Choroid plexus epithelial cell (primary cell): ENCODE results near the gene GPR45.

Experiments
- DNase-seq: peaks from one replicate; pipeline ENCODE4 v3.0.0-alpha.2; 2010; ENCODE audit warnings: low read depth
- H3K4me3 ChIP-seq: 2 replicates; pipeline ENCODE4 v1.5.1; 2011; ENCODE audit warnings: low read depth, mild to moderate bottlenecking, control low read depth, low read length, moderate library complexity
- CTCF ChIP-seq: conservative IDR thresholded peaks from 2 replicates; pipeline ENCODE4 v1.5.1; 2011; ENCODE audit warnings: low read depth, mild to moderate bottlenecking, control low read depth, inconsistent platforms, low read length, moderate library complexity

The GPR45 gene

DNA sequence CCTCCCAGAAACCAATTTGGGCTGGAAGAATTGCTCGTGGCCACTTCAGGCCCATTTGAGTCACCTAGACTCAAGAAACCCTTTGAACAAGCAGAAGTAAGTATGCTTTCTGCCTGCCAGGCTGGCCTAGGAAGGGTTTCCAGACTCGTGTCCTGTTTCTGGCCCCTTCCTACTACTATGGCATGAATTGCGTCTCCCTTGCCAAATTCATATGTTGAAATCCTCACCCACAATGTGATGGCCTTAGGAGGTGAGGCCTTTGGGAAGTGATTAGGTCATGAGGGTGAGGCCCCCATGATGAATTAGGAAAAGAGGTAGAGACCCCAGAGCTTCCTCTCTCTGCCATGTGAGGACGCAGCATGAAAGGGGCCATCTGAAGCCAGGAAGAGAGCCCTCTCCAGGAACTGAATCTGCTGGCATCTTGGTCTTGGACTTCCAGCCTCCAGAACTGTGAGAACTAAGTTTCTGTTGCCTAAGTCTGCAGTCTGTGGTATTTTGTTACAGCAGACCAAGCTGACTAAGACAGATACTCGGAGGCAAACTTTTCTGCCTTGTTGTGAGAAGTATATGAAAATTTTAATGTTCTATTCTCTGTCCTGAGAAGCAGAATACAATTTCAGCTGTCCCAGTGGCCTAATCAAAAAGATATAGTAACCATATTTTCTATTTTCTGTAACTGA, 13.1 kb downstream of the GPR45 start:
- no peak for DNase-seq
- no peak for TF ChIP-seq CTCF
- no peak overlapping the region for H3K4me3 ChIP-seq

DNA sequence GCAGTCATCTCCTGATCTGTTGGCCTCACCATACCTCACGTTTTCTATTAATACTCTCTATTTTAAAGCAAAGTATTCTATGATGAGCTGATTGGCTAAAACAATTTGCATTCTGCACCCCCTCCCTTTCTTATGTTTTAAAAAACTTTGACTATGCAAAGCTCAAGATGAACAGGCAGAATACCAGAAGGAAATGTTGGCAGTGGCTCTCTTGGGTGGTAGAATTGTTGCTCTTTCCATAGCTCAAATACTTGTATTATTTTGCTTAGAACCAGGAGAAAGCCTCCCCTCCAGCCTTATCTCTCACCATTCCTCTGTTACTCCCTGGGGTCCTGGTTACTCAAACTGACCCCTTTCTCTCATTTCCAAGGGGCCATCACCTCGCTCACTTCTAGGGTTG, 14.4 kb downstream of the GPR45 start:
- DNase-seq: no peak

GRCh38 chr2:105256431-105257047, 15.0 kb downstream of the GPR45 start:
- H3K4me3 ChIP-seq: no peak overlapping the region
- DNase-seq: no peak
- no peak for TF ChIP-seq CTCF

More for the DNA sequence above, 14.4 kb downstream of the GPR45 start:
- no peak for TF ChIP-seq CTCF
- no peak overlapping the region for H3K4me3 ChIP-seq

GRCh38 chr2:105257981-105258380, 16.4 kb downstream of the GPR45 start:
- no peak overlapping the region for H3K4me3 ChIP-seq
- no peak for TF ChIP-seq CTCF
- no peak for DNase-seq

DNA sequence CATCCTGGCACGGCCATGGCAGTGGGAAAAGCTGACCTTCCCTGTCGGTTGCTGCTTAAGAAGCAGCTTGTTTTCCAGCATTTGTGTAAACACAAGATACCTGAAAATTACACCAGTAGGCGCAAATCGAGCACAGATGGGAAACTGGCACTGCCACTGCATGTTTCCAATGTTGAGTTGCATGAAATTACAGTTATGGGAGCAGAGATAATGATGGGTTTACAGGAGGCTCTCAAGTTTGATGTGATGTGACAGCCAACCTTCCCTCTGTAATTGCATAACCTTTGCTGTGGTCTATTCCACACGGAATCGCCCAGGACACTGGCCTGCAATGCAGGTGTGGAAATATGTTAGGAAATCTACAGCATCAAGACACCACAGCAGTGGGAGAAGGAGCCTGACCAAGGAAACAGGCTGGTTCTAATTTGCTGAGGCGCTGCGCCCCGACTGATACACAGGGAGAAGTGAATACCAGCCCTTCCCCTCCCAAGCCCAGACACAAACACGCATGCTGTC, 17.4 kb downstream of the GPR45 start:
- DNase-seq: no peak
- no peak overlapping the region for H3K4me3 ChIP-seq
- no peak for TF ChIP-seq CTCF

GRCh38 chr2:105261061-105261460, 19.5 kb downstream of the GPR45 start:
- no peak overlapping the region for H3K4me3 ChIP-seq
- TF ChIP-seq CTCF: no peak
- peak; percentile 98 for DNase-seq

DNA sequence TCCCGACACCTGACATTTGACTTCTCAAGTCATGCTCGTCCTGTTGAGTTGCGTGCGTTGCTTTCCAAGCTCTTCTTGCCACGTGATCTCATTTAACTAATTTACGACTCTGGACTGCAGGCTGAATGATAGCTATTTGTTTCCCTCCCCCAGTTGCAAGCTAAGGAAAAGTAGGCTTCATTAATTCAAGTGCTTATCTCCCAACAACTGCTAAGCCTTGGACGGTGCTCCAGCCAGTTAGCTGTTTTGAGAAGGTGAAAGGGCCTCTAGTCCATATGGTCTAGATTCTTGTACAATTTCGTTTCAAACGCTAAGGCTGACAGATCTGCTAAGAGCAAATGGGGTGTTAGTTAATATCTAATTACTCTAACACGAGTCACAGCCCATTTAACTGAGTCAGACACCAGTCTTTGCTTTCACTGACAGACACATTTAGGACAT, 21.1 kb downstream of the GPR45 start:
- no peak overlapping the region for H3K4me3 ChIP-seq
- no peak for TF ChIP-seq CTCF
- DNase-seq: no peak
